SJSA1 (cell line): ENCODE data around the gene FAM9C. TPM values are rescaled to one million over a fixed set of nuclear protein-coding genes. Genes with fewer than 3 reads are reported as not detected.
"Not testable (repeated sequence)": the region's sequence is repeated elsewhere in the genome, so short reads cannot be mapped to it uniquely, and the experiment has no call there.

ENCODE experiments used
- DNase-seq, 2 experiments: peaks; one replicate each; pipeline ENCODE4 v3.0.0-alpha.2; 2015 to 2020; ENCODE audit warnings: low spot score in 2 of 2, low read depth in 1 of 2
- H3K27ac ChIP-seq: fragments of 250-450 bp; sonication (Bioruptor Pico); 2 replicates; pipeline ENCODE4 v1.5.1; 2020; ENCODE audit warnings: mild to moderate bottlenecking, moderate library complexity
- H3K27me3 ChIP-seq: fragments of 250-450 bp; sonication (Bioruptor Pico); replicated peaks from 2 replicates; pipeline ENCODE4 v1.5.1; 2020; ENCODE audit warnings: mild to moderate bottlenecking, moderate library complexity
- H3K36me3 ChIP-seq: fragments of 250-450 bp; sonication (Bioruptor Pico); 2 replicates; pipeline ENCODE4 v1.5.1; 2020; ENCODE audit warnings: mild to moderate bottlenecking
- H3K4me1 ChIP-seq: fragments of 250-450 bp; sonication (Bioruptor Pico); replicated peaks from 2 replicates; pipeline ENCODE4 v1.6.1; 2021; ENCODE audit warnings: mild to moderate bottlenecking
- H3K4me3 ChIP-seq: fragments of 250-450 bp; sonication (Bioruptor Pico); 2 replicates; pipeline ENCODE4 v1.5.1; 2020; ENCODE audit warnings: mild to moderate bottlenecking
- H3K9me3 ChIP-seq: fragments of 250-450 bp; sonication (Bioruptor Pico); replicated peaks from 2 replicates; pipeline ENCODE4 v1.5.1; 2020; ENCODE audit warnings: mild to moderate bottlenecking
- total RNA-seq: library from RNA; depleted of rRNA; stranded (reverse); fragments of >200 nt; shearing (Covaris generic); gene quantifications from 2 replicates; pipeline ENCODE4 v1.2.3, GENCODE V29; 2014

The FAM9C gene
- total RNA-seq, 1 experiment from 2014 or later, result not detected

GRCh38 chrX:13043938-13044337 is 482 bp downstream of the FAM9C start:
- Histone ChIP-seq H3K27ac (no peak overlapping the region), H3K27me3 (no peaks in the 10 kb centered on the region), H3K9me3 (no peaks in the 10 kb centered on the region), H3K36me3 (no peaks in the 10 kb centered on the region), H3K4me3 (no peak overlapping the region), H3K4me1 (peaks cover 10% of the 10 kb centered on the region)
- DNase-seq, result no peak

GRCh38 chrX:13043138-13043537 is 1.3 kb downstream of the FAM9C start:
- Histone ChIP-seq H3K4me1 (peaks cover 4% of the 10 kb centered on the region), H3K4me3 (no peak overlapping the region), H3K9me3 (no peaks in the 10 kb centered on the region), H3K27me3 (no peaks in the 10 kb centered on the region), H3K36me3 (no peaks in the 10 kb centered on the region), H3K27ac (no peak overlapping the region)
- no peak for DNase-seq

- no peak for DNase-seq
- Histone ChIP-seq H3K9me3 (no peaks in the 10 kb centered on the region), H3K27me3 (no peaks in the 10 kb centered on the region), H3K27ac (no peak overlapping the region), H3K4me1 (no peaks in the 10 kb centered on the region), H3K4me3 (no peak overlapping the region), H3K36me3 (no peaks in the 10 kb centered on the region)
Measured at GRCh38 chrX:13036896-13037295, 7.5 kb downstream of the FAM9C start.

GRCh38 chrX:13033193-13033592 is 11.2 kb downstream of the FAM9C start:
- Histone ChIP-seq H3K9me3 (no peaks in the 10 kb centered on the region), H3K4me3 (no peak overlapping the region), H3K27ac (no peak overlapping the region), H3K27me3 (no peaks in the 10 kb centered on the region), H3K36me3 (no peaks in the 10 kb centered on the region), H3K4me1 (peaks cover 28% of the 10 kb centered on the region)
- DNase-seq, result no peak

- Histone ChIP-seq H3K27me3 (no peaks in the 10 kb centered on the region), H3K27ac (peak overlapping the region; percentile 99), H3K9me3 (no peaks in the 10 kb centered on the region), H3K36me3 (no peaks in the 10 kb centered on the region), H3K4me3 (no peak overlapping the region), H3K4me1 (peaks cover 36% of the 10 kb centered on the region)
- DNase-seq, result peak; percentile 57 to 88
Measured at GRCh38 chrX:13029887-13030771, 14.3 kb downstream of the FAM9C start.

GRCh38 chrX:13029637-13029886 is 14.9 kb downstream of the FAM9C start:
- peaks cover 41% of the 10 kb centered on the region for H3K4me1 ChIP-seq
- H3K9me3 ChIP-seq, result no peaks in the 10 kb centered on the region
- H3K36me3 ChIP-seq, result no peaks in the 10 kb centered on the region
- no peak for DNase-seq
- H3K27me3 ChIP-seq, result no peaks in the 10 kb centered on the region
- no peak overlapping the region for H3K4me3 ChIP-seq
- H3K27ac ChIP-seq, result peak overlapping the region; percentile 99

GRCh38 chrX:13028871-13029636 is 15.4 kb downstream of the FAM9C start:
- Histone ChIP-seq H3K4me3 (no peak overlapping the region), H3K27ac (peak overlapping the region; percentile 99), H3K36me3 (no peaks in the 10 kb centered on the region), H3K9me3 (no peaks in the 10 kb centered on the region), H3K4me1 (peaks cover 41% of the 10 kb centered on the region), H3K27me3 (no peaks in the 10 kb centered on the region)
- peak; percentile 70 to 83 for DNase-seq

GRCh38 chrX:13026877-13027652 is 17.4 kb downstream of the FAM9C start:
- H3K4me1 ChIP-seq, result peaks cover 60% of the 10 kb centered on the region
- H3K27ac ChIP-seq, result no peak overlapping the region
- H3K4me3 ChIP-seq, result no peak overlapping the region
- H3K27me3 ChIP-seq, result no peaks in the 10 kb centered on the region
- H3K9me3 ChIP-seq, result no peaks in the 10 kb centered on the region
- H3K36me3 ChIP-seq, result no peaks in the 10 kb centered on the region
- no peak for DNase-seq

- no peaks in the 10 kb centered on the region for H3K9me3 ChIP-seq
- H3K4me1 ChIP-seq, result peaks cover 60% of the 10 kb centered on the region
- H3K36me3 ChIP-seq, result no peaks in the 10 kb centered on the region
- H3K4me3 ChIP-seq, result no peak overlapping the region
- H3K27ac ChIP-seq, result no peak overlapping the region
- no peak for DNase-seq
- H3K27me3 ChIP-seq, result no peaks in the 10 kb centered on the region
Measured at GRCh38 chrX:13024986-13025385, 19.4 kb downstream of the FAM9C start.

- Histone ChIP-seq H3K4me1 (peaks cover 54% of the 10 kb centered on the region), H3K36me3 (no peaks in the 10 kb centered on the region), H3K27ac (no peak overlapping the region), H3K4me3 (no peak overlapping the region), H3K27me3 (no peaks in the 10 kb centered on the region), H3K9me3 (no peaks in the 10 kb centered on the region)
- no peak for DNase-seq
Measured at GRCh38 chrX:13023979-13024378, 20.4 kb downstream of the FAM9C start.

GRCh38 chrX:13023567-13023966 is 20.9 kb downstream of the FAM9C start:
- H3K9me3 ChIP-seq, result no peaks in the 10 kb centered on the region
- H3K27me3 ChIP-seq, result no peaks in the 10 kb centered on the region
- H3K4me1 ChIP-seq, result peaks cover 49% of the 10 kb centered on the region
- no peak overlapping the region for H3K4me3 ChIP-seq
- no peaks in the 10 kb centered on the region for H3K36me3 ChIP-seq
- DNase-seq, result no peak
- no peak overlapping the region for H3K27ac ChIP-seq

GRCh38 chrX:13022926-13023325 is 21.5 kb downstream of the FAM9C start:
- DNase-seq, result no peak
- Histone ChIP-seq H3K9me3 (no peaks in the 10 kb centered on the region), H3K4me1 (peaks cover 45% of the 10 kb centered on the region), H3K36me3 (no peaks in the 10 kb centered on the region), H3K27me3 (no peaks in the 10 kb centered on the region), H3K4me3 (no peak overlapping the region), H3K27ac (peak overlapping the region; percentile 89)

- H3K4me1 ChIP-seq, result peaks cover 45% of the 10 kb centered on the region
- not testable (repeated sequence) for DNase-seq, H3K27me3 ChIP-seq, H3K9me3 ChIP-seq, H3K27ac ChIP-seq, H3K36me3 ChIP-seq, H3K4me3 ChIP-seq
Measured at GRCh38 chrX:13016731-13017130, 27.7 kb downstream of the FAM9C start.
